ENCODE measurements around the gene PRKRA.
"Not testable (repeated sequence)": the region's sequence is repeated elsewhere in the genome, so short reads cannot be mapped to it uniquely, and the experiment has no call there.

PRKRA gene

DNA sequence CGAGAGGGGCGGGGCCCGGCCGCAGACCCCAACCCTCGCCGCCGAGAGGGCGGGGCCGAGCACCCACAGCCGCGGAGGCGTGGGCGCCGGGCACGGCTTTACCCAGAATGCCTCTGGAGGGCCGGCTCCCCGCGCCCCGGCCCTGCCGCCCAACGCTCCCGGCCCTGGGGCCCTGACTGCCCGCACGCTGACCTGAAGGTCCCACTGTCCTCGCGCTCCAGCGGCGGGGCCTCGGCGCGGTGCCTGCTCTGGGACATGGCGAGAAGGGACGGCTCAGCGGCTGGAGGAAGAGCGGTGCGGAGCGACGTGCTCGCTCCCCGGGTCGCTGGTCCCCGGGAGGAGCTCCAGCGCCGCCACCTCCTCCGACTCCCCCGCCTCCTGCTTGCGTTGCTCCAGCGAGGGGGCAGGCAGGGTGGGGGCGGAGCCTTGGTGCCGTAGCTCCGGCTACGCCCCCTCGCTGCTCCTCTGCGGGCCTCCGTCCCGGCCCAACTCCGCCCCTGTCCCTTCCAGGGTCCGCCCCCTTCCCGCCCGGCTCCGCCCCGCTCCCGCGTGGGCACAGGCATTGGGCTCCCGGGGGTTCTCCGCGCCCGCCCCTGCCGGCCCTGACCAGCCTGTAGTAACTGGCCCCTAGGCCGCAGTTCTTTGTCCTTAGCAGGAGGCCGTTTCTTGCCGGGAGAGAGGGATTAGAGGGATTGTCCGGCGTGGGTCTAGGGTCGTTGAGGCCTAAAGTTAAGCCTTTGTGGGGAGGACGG is at the start of gene PRKRA, which contains the start of gene PJVK:
TSS of gene PRKRA (minus strand) at position 402 of the 752 bp plus-strand sequence. CDS start at position 257, 145 bp downstream.
TSS of gene PJVK (plus strand) at position 605 of the 752 bp plus-strand sequence. CDS start 2,032 bp downstream, outside the sequence.
- DNase-seq: peak; percentile 64

DNA sequence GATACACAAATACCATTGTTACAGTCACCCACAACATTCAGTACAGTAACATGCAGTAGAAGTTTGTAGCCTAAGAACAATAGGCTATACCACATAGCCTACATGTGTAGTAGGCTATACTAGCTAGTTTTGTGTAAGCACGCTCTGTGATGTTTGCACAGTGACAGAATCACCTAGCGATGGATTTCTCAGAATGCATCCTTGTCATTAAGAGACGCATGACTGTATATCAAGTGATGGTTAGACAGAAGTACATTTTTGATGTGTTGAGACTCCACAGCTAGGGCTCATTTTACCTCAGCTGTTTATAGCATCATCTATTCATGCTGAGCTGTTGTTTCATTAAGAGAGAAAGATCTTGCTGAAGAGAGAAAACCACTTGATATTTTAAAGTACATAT is 48.7 kb upstream of the PRKRA start:
- DNase-seq: no peak

GRCh38 chr2:178498137-178498536 is 47.2 kb upstream of the PRKRA start:
- no peak for DNase-seq

DNA sequence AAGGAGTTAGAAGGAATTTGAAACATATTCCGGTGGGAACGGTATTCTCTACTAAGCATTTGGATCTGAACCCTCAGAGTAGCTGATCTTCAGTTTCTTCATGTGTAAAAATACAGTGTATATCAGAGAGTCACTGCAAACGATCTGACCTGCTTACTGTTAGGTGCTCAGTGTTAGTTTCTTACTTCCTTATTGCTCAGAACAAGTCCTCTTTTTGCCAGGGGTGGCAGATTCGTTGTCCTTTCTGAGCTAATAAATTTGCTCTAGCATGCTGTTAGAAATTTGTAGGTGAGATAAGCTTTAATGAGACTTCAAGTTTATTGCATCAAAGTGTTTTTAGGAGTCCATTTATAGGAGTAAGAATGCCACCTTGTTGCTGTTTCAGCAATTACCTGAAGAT is 45.1 kb upstream of the PRKRA start:
- no peak for DNase-seq

- DNase-seq: no peak
These were observed 40.6 kb upstream of the PRKRA start for GRCh38 chr2:178491612-178492011.

GRCh38 chr2:178485356-178485755 is 34.4 kb upstream of the PRKRA start:
- DNase-seq: no peak

DNA sequence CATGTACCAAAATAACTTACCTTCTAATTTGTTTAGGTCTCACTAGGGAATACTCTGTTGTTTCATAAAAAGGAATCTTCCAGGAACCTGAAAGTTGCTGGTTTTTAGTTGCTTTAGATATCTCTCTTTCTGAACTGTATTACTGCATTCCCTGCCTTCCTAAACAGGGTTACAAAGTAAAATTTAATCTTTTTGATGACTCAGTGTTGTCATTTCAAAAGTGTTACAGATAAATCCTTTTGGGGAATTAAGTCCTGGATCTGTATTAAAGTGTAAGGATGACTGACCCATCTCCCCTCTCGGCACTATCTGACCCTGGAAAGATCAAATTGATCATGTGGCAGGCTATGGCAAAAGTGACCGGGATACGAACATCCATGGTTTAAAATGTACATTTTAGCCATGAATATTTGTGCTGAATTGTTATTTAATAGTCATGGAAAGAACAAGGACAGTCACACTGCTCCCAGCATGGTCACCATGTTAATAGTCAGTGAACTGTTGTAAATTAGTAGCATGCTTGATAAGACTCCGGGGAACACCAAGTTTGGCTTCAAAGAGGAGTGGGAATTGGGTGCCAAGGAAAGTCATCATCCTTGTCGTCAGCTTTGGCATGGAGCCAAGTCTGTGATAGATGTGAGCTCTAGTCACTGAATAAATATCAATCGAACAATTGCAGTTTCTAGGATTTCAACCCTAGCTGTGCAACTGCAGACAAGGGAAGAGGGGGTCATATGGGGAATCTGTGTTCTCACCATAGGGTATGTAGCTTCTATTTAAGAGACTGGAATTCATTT is 33.5 kb upstream of the PRKRA start:
- DNase-seq: no peak

GRCh38 chr2:178482437-178482836 is 31.5 kb upstream of the PRKRA start:
- DNase-seq: no peak

GRCh38 chr2:178480227-178481181 is 29.5 kb upstream of the PRKRA start, which contains the start of gene PLEKHA3:
PLEKHA3 (plus strand) TSS chr2:178480457; CDS start chr2:178480870, 413 bp downstream.
- peak; percentile 42 for DNase-seq

DNA sequence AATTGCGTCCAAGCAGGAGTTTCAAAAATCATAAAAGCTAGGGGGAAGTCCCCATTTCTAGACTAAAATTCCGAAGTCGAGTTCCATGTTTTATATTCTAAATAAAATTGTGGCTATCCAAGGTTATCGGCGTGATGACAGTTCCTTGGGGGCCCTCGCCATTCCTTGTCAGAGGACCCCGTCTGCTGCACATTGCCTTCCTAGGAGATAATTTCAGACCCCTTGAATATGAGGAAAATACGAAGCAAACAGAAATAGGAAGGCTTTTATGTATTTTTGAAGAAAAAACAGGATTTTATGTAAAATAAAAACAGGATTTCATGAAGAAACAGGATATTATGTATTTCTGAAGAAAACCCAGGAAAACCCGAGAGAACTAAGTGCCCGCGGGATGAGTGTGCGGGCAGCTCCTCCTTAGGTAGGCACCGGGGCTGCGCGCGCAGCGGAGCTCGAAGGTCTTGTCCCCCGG is 28.8 kb upstream of the PRKRA start:
- DNase-seq: no peak

DNA sequence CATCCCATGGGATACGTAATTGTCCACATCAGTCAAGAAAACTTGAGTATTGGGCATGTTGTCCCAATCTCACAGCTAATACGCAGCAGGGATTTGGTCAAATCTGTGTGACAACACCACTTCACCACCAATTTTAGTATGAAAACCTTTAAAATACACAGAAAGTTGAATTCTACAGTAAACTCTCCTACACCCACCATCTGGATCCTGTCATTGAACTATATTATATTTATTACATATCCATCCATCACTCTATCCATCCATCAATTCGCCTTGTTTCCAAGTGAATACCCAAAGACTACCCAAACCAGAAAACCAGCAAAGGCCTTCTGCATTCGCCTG is 28.3 kb upstream of the PRKRA start:
- DNase-seq: no peak

DNA sequence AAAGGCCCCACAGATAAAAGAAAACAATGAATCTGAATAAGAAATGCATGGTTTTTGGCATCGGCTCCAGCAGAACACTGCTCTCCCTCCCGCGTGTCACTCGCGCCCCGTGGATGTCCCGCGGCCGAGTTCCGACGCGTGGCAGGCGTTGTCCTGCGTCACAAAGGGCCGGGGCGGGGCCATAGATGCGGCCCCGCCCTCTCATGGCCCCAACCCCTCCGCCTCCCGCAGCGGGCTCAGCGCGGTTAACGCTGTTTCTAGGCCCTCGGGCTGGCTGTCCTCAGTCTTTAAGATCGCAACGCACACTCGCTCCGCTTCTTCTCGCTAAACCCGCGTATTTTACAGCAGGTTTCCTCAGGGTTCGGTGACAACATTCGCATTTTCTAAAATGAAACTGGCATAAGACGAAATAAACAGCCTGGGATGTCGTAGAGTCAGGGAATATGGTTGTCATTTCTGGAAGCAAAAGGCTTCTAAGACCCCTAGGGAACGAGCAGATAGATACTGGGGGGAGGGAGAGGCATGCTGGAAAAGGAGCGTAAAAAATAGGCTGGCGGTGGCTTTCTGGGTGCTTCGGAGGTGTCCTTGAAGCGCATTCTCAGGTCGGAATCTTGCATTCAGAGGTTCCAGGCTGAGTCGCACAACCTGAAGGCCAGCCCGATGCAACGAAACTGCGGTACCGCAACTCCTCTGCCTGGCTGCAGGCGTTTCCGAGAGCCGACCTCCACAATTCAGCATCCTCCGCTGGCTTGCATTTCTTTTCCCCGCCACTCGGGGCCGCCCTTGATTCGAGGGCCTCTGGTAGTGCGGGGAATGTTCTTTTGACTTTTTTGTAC is 27.7 kb upstream of the PRKRA start, which contains the start of gene FKBP7:
TSS of gene FKBP7 (minus strand) at position 162 of the 836 bp plus-strand sequence. CDS start at position 61, 101 bp downstream.
- peak; percentile 36 for DNase-seq

DNA sequence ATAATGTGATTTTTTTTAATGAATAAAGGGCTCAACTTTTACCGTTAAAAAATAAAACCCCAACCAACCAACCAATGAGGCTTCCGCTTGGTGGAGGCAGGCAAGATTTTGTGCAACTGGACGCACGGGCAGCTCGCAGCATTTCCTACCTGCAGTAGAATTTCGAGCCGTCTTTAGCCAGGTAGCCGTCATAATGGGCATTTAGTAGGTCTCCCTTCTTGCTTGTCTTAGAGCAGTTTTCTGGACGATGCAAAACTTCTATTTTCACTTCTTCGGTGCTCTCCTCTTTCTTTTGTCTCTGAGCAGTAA is 27.1 kb upstream of the PRKRA start:
- no peak for DNase-seq

DNA sequence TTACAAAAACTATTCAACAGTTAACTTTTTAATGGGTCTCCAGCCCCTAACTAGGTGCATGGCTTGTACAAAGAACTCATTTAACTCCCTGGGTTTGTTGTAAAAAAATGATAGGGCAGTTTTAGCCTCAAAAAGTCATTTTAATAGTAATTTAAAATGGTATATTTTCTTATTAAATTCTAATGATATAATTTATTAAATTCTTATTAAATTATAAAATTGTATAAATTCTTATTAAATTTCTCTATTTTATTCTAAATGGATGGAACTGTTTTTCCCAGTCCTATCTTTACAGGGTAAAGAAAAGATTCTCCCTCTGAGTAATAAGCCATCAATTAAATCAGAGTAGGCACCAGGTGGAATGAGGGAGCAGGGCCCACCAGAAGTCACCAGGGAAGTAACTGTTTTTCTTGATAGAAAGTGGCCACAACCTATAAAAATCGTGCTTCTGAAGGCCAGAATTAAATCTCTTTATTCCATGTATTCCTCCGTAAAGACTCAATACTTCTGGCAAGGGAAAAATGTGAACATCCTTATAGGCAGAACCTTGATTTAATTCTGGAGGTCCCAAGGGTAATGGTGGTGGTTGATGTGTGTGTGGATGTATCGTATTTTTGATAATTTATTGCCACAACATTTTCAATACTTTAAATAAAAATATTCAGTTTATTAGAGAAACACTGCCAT is 26.6 kb upstream of the PRKRA start:
- DNase-seq: peak; percentile 12

DNA sequence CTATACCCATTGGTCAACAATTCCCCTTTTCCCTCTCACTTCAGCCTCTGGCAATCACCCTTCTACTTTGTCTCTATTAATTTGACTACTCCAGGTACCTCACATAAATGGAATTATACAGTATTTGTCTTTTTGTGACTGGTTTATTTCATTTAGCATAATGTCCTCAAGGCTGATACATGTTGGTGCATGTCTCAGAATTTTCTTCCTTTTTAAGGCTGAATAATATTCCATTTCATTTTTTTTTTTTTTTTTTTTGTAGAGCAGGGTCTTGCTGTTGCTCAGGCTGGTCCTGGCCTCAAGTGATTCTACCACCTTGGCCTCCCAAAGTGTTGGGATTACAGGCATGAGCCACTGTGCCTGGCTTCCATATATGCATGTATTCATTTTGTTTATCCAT is 25.5 kb upstream of the PRKRA start:
- no peak for DNase-seq

- DNase-seq: no peak
These were observed 23.6 kb upstream of the PRKRA start for GRCh38 chr2:178474560-178474959.

GRCh38 chr2:178473931-178474330 is 23.0 kb upstream of the PRKRA start:
- no peak for DNase-seq

GRCh38 chr2:178473373-178473772 is 22.4 kb upstream of the PRKRA start:
- DNase-seq: no peak

- not testable (repeated sequence) for DNase-seq
These were observed 20.3 kb upstream of the PRKRA start for GRCh38 chr2:178471313-178471712.

GRCh38 chr2:178469219-178469849 is 18.4 kb upstream of the PRKRA start:
- no peak for DNase-seq

Data from NCI-H524 treated with DMSO at 0.1 percent for 48 hours (cell line).